Prostate gland (tissue), 2 donors: ENCODE results near the gene TRIP13.
"Not testable (repeated sequence)": the region's sequence is repeated elsewhere in the genome, so short reads cannot be mapped to it uniquely, and the experiment has no call there.

Source experiments
- CTCF ChIP-seq, 4 experiments: fragments of 200-600 bp in 2 of 4; fragments of 450-650 bp in 2 of 4; sonication (generic) in 2 of 4; IDR thresholded peaks; 1 replicate in 3 of 4; 2 replicates in 1 of 4; pipeline ENCODE4 v1.5.1; 2016 to 2019; ENCODE audit warnings: antibody characterized with exemption in 4 of 4, mild to moderate bottlenecking in 2 of 4, moderate library complexity in 2 of 4
- POLR2A ChIP-seq: fragments of 450-650 bp; IDR thresholded peaks from one replicate; pipeline ENCODE4 v1.6.1; 2016; ENCODE audit warnings: antibody characterized with exemption, mild to moderate bottlenecking

- not testable (repeated sequence) for TF ChIP-seq POLR2A; CTCF (IDR thresholded peaks at IDR 0.05)
These were observed 46.7 kb upstream of the TRIP13 start for GRCh38 chr5:845676-846601.
